H1 (cell line): ENCODE measurements around the gene SMYD3. TPM values are rescaled to one million over a fixed set of nuclear protein-coding genes. Genes with fewer than 3 reads are reported as not detected.

Source experiments
- CTCF ChIA-PET: fragments of 300-600 bp; sonication (Branson Sonifier 250); formaldehyde crosslinking; loops from one replicate; lab custom pipeline; 2021; ENCODE audit not compliant: partially characterized antibody; lab: Charles Lee
- POLR2A ChIA-PET: fragments of 300-600 bp; sonication (Branson Sonifier 250); formaldehyde crosslinking; loops from one replicate; lab custom pipeline; 2021; ENCODE audit warnings: inconsistent platforms; ENCODE audit not compliant: partially characterized antibody; lab: Charles Lee
- DNase-seq, 2 experiments: peaks; one replicate each; pipeline versions ENCODE4 v3.0.0 to v3.0.0-alpha.2; 2010 to 2022; ENCODE audit warnings: low spot score in 2 of 2, low read depth in 1 of 2, mixed read lengths in 1 of 2
- FAIRE-seq: peaks from 2 replicates; lab custom pipeline; 2011; peaks lifted over from hg19 to GRCh38; lab: Jason Lieb, UNC
- H2AFZ ChIP-seq: 2 replicates; pipeline ENCODE4 v1.8.1; 2012; ENCODE audit warnings: low read length, inconsistent platforms
- H2AK5ac ChIP-seq: 2 replicates; pipeline ENCODE4 v1.6.1; 2013; ENCODE audit warnings: low read depth, low read length
- H2BK120ac ChIP-seq: replicated peaks from 2 replicates; pipeline ENCODE3; 2013; ENCODE audit warnings: low read depth, low read length, inconsistent platforms
- H2BK12ac ChIP-seq: 2 replicates; pipeline ENCODE4 v1.6.1; 2013; ENCODE audit warnings: low read depth, low read length
- H2BK15ac ChIP-seq: 2 replicates; pipeline ENCODE4 v1.6.1; 2013; ENCODE audit warnings: low read length
- H2BK20ac ChIP-seq: 2 replicates; pipeline ENCODE4 v1.6.1; 2013; ENCODE audit warnings: low read length
- H2BK5ac ChIP-seq: 2 replicates; pipeline ENCODE4 v1.6.1; 2013; ENCODE audit warnings: low read depth, low read length
- H3K14ac ChIP-seq: 2 replicates; pipeline ENCODE4 v1.6.1; 2013; ENCODE audit warnings: inconsistent platforms; ENCODE audit not compliant: insufficient read length
- H3K18ac ChIP-seq: 2 replicates; pipeline ENCODE4 v1.6.1; 2013; ENCODE audit warnings: low read length; ENCODE audit errors: extremely low read depth
- H3K23ac ChIP-seq: 2 replicates; pipeline ENCODE4 v1.6.1; 2013; ENCODE audit warnings: inconsistent platforms; ENCODE audit not compliant: insufficient read length
- H3K23me2 ChIP-seq: 2 replicates; pipeline ENCODE4 v1.6.1; 2013; ENCODE audit warnings: low read depth, low read length
- H3K27ac ChIP-seq: 2 replicates; pipeline ENCODE4 v1.6.1; 2011; ENCODE audit warnings: low read depth, low read length, inconsistent platforms
- H3K27me3 ChIP-seq, 4 experiments: replicated peaks in 1 of 4; 1 replicate in 1 of 4; 2 replicates in 3 of 4; pipeline versions ENCODE4 v1.6.1 to v1.8.1; 2011 to 2013; ENCODE audit warnings: low read length in 3 of 4, mild to moderate bottlenecking in 3 of 4, inconsistent platforms in 2 of 4, mixed read lengths in 2 of 4, moderate library complexity in 1 of 4; ENCODE audit not compliant: control insufficient read depth in 3 of 4, insufficient read depth in 3 of 4; ENCODE audit errors: extremely low read depth in 1 of 4
- H3K36me3 ChIP-seq, 4 experiments: 2 replicates each; pipeline versions ENCODE4 v1.6.1 to v1.8.1; 2011 to 2013; ENCODE audit warnings: mild to moderate bottlenecking in 4 of 4, low read length in 3 of 4, moderate library complexity in 2 of 4, control low read depth in 1 of 4, inconsistent platforms in 1 of 4; ENCODE audit not compliant: insufficient read depth in 4 of 4, control insufficient read depth in 2 of 4
- H3K4ac ChIP-seq: replicated peaks from 2 replicates; pipeline ENCODE3; 2013; ENCODE audit warnings: low read length, low read depth, mixed read lengths, inconsistent platforms; ENCODE audit not compliant: insufficient read length
- H3K4me1 ChIP-seq, 4 experiments: replicated peaks in 1 of 4; 1 replicate in 1 of 4; 2 replicates in 3 of 4; pipeline versions ENCODE4 v1.6.1 to v1.8.1; 2011 to 2013; ENCODE audit warnings: low read length in 3 of 4, inconsistent platforms in 2 of 4, mixed read lengths in 1 of 4; ENCODE audit not compliant: insufficient read depth in 4 of 4, control insufficient read depth in 3 of 4
- H3K4me2 ChIP-seq, 2 experiments: 2 replicates each; pipeline versions ENCODE4 v1.6.1 to v1.8.1; 2011 to 2013; ENCODE audit warnings: low read depth in 2 of 2, low read length in 2 of 2, control low read depth in 1 of 2, inconsistent platforms in 1 of 2, mild to moderate bottlenecking in 1 of 2; ENCODE audit not compliant: insufficient read depth in 1 of 2
- H3K4me3 ChIP-seq, 4 experiments: fragments of 200-600, 300-600 bp in 1 of 4; sonication (generic), shearing (Covaris generic), sonication (Bioruptor Twin) in 1 of 4; 2 replicates each; pipeline versions ENCODE4 v1.5.1 to v1.8.1; 2011 to 2016; ENCODE audit warnings: low read length in 4 of 4, low read depth in 3 of 4, control low read depth in 2 of 4, inconsistent platforms in 2 of 4, mild to moderate bottlenecking in 2 of 4, mixed read lengths in 1 of 4, moderate library complexity in 1 of 4; ENCODE audit not compliant: insufficient read depth in 2 of 4; ENCODE audit errors: extremely low read depth in 1 of 4
- H3K56ac ChIP-seq: replicated peaks from 2 replicates; pipeline ENCODE3; 2013; ENCODE audit warnings: low read depth, mild to moderate bottlenecking, mixed read lengths, low read length, inconsistent platforms; ENCODE audit not compliant: insufficient read length
- H3K79me1 ChIP-seq: 2 replicates; pipeline ENCODE4 v1.6.1; 2013; ENCODE audit warnings: low read depth, low read length, control low read depth
- H3K79me2 ChIP-seq, 2 experiments: 2 replicates each; pipeline versions ENCODE4 v1.6.1 to v1.8.1; 2012 to 2013; ENCODE audit warnings: low read length in 2 of 2, mild to moderate bottlenecking in 2 of 2, inconsistent platforms in 1 of 2; ENCODE audit not compliant: insufficient read depth in 2 of 2, control insufficient read depth in 1 of 2
- H3K9ac ChIP-seq, 4 experiments: replicated peaks in 1 of 4; 1 replicate in 1 of 4; 2 replicates in 3 of 4; pipeline versions ENCODE4 v1.6.1 to v1.8.1; 2011 to 2013; ENCODE audit warnings: low read depth in 3 of 4, low read length in 3 of 4, control low read depth in 2 of 4, mild to moderate bottlenecking in 2 of 4, moderate library complexity in 2 of 4, inconsistent platforms in 1 of 4; ENCODE audit errors: extremely low read depth in 1 of 4
- H3K9me3 ChIP-seq, 2 experiments: 2 replicates each; pipeline versions ENCODE4 v1.6.1 to v1.8.1; 2012 to 2013; ENCODE audit warnings: mild to moderate bottlenecking in 2 of 2, moderate library complexity in 2 of 2, control low read depth in 1 of 2, inconsistent platforms in 1 of 2, low read depth in 1 of 2, low read length in 1 of 2, mixed read lengths in 1 of 2; ENCODE audit not compliant: insufficient read depth in 2 of 2
- H4K20me1 ChIP-seq, 2 experiments: replicated peaks in 1 of 2; 2 replicates each; pipeline versions ENCODE3 to v1.8.1; 2011 to 2013; ENCODE audit warnings: inconsistent platforms in 2 of 2, low read length in 2 of 2, mild to moderate bottlenecking in 1 of 2; ENCODE audit not compliant: insufficient read depth in 2 of 2, control insufficient read depth in 1 of 2
- H4K5ac ChIP-seq: 2 replicates; pipeline ENCODE4 v1.6.1; 2013; ENCODE audit warnings: low read length, low read depth, mixed read lengths, inconsistent platforms; ENCODE audit not compliant: insufficient read length
- H4K8ac ChIP-seq: 2 replicates; pipeline ENCODE4 v1.8.0; 2013; ENCODE audit warnings: mild to moderate bottlenecking, moderate library complexity, low read length, inconsistent platforms; ENCODE audit not compliant: insufficient read depth; ENCODE audit errors: extremely low read depth
- H4K91ac ChIP-seq: replicated peaks from 2 replicates; pipeline ENCODE3; 2013; ENCODE audit warnings: low read length, mixed read lengths, inconsistent platforms; ENCODE audit not compliant: insufficient read length
- BRCA1 ChIP-seq: IDR thresholded peaks from 2 replicates; pipeline ENCODE4 v1.6.1; 2012; ENCODE audit warnings: low read depth, low read length, improper control_type of control experiment
- CREB1 ChIP-seq: IDR thresholded peaks from 2 replicates; pipeline ENCODE4 v1.6.1; 2012; ENCODE audit warnings: inconsistent platforms
- KDM1A ChIP-seq: fragments of 200-600, 300-600 bp; sonication (generic); IDR thresholded peaks from 2 replicates; pipeline ENCODE4 v1.7.1; 2016; ENCODE audit warnings: mild to moderate bottlenecking, low read length, borderline replicate concordance
- KDM4A ChIP-seq: IDR thresholded peaks from one replicate; pipeline ENCODE4 v1.7.1; 2012; ENCODE audit warnings: low read depth, mild to moderate bottlenecking, moderate library complexity, low read length, inconsistent platforms; ENCODE audit not compliant: severe bottlenecking
- MAX ChIP-seq: IDR thresholded peaks from 2 replicates; pipeline ENCODE4 v1.6.1; 2012; ENCODE audit warnings: inconsistent platforms
- POU5F1 ChIP-seq: IDR thresholded peaks from 2 replicates; pipeline ENCODE4 v1.6.1; 2011; ENCODE audit warnings: low read depth, mild to moderate bottlenecking, low read length, moderate library complexity
- RAD21 ChIP-seq, 2 experiments: IDR thresholded peaks in 1 of 2; conservative IDR thresholded peaks in 1 of 2; 2 replicates each; pipeline ENCODE4 v1.6.1; 2011; ENCODE audit warnings: low read depth in 2 of 2, low read length in 2 of 2, improper control_type of control experiment in 1 of 2, inconsistent platforms in 1 of 2, mild to moderate bottlenecking in 1 of 2, moderate library complexity in 1 of 2
- RNF2 ChIP-seq: fragments of 200-900, 300-1000 bp; sonication (generic); IDR thresholded peaks from 2 replicates; pipeline ENCODE4 v1.7.1; 2016; ENCODE audit warnings: borderline replicate concordance, low read depth, mild to moderate bottlenecking, antibody characterized with exemption, low read length; ENCODE audit not compliant: poor library complexity, severe bottlenecking; ENCODE audit errors: missing control alignments
- SP4 ChIP-seq: IDR thresholded peaks from 2 replicates; pipeline ENCODE4 v1.6.1; 2012; ENCODE audit warnings: low read length, inconsistent platforms
- ZNF274 ChIP-seq: IDR thresholded peaks from 2 replicates; pipeline ENCODE4 v1.7.0; 2012; ENCODE audit warnings: low read length, borderline replicate concordance; ENCODE audit errors: extremely low read depth
- WGBS, 2 experiments: shearing (Covaris generic) in 1 of 2; methylation state at CpG; one replicate each; pipeline versions ENCODE4 v1.1.6 to v1.1.7; 2013 to 2015; ENCODE audit warnings: low lambda C conversion rate in 2 of 2, mixed read lengths in 2 of 2, inconsistent platforms in 1 of 2, low coverage in 1 of 2, missing lambda C conversion rate in 1 of 2; ENCODE audit not compliant: insufficient replicate concordance in 2 of 2, insufficient coverage in 1 of 2, insufficient read length in 1 of 2; ENCODE audit errors: extremely low coverage in 1 of 2, missing lambda C conversion rate in 1 of 2; 5-methylcytosine and 5-hydroxymethylcytosine counted together
- polyA plus RNA-seq, 7 experiments: library from polyadenylated mRNA; depleted of rRNA in 3 of 7; stranded (reverse) in 5 of 7; unstranded in 2 of 7; fragments of >200 nt in 5 of 7; fragments of 200-250 nt in 2 of 7; gene quantifications; 1 replicate in 5 of 7; 2 replicates in 1 of 7; 4 replicates in 1 of 7; pipeline versions ENCODE4 v1.2.1 to v1.2.3, GENCODE V29; 2011 to 2013; ENCODE audit warnings: missing spikeins in 2 of 7, mixed read lengths in 2 of 7
- total RNA-seq: library from RNA; stranded (reverse); fragmentation: NEBNext Ultra II Directional; extraction: Animal tissue kit (Norgen Biotek cat#: 25700); gene quantifications from 2 replicates; pipeline ENCODE4 v1.2.1, GENCODE V29; 2021

The SMYD3 gene
- total and polyA plus RNA-seq, 2 of the 8 experiments (the other 6 are each of a cell fraction or from before 2014, with no cell fraction given): 17.3 to 25.4 TPM

GRCh38 chr1:246199086-246199645 lies 307.9 kb downstream of the SMYD3 start:
- ChIA-PET CTCF (no interaction called here), POLR2A (no interaction called here)
- Histone ChIP-seq H3K4me1 (peaks cover 0 to 3% (median 0%) of the 10 kb centered on the region in 4 experiments; a peak in 1 of 7 replicates), H3K18ac (no peak overlapping the region), H4K20me1 (no peaks in the 10 kb centered on the region), H3K4ac (no peak overlapping the region), H3K27ac (no peak overlapping the region), H3K79me2 (no peaks in the 10 kb centered on the region), H3K56ac (no peak overlapping the region), H4K91ac (no peak overlapping the region), H3K4me2 (no peak overlapping the region), H2BK15ac (no peak overlapping the region), H3K23ac (no peak overlapping the region), H3K14ac (no peak overlapping the region), H3K9ac (no peak overlapping the region), H2AFZ (no peak overlapping the region), H2BK120ac (no peak overlapping the region), H4K8ac (no peak overlapping the region), H3K79me1 (no peaks in the 10 kb centered on the region), H3K4me3 (no peak overlapping the region), H4K5ac (no peak overlapping the region), H2BK20ac (no peak overlapping the region), H2BK5ac (no peak overlapping the region), H3K27me3 (no peaks in the 10 kb centered on the region), H3K23me2 (no peaks in the 10 kb centered on the region), H3K36me3 (no peaks in the 10 kb centered on the region), H3K9me3 (no peaks in the 10 kb centered on the region), H2BK12ac (no peak overlapping the region), H2AK5ac (no peak overlapping the region)
- 94% methylated on average over 4 of the region's 4 CpGs; no CpG with 5 or more reads in 1 of the 2 experiments for WGBS, 2 experiments
- FAIRE-seq (no peak), DNase-seq (no peak)
- no peak for TF ChIP-seq RAD21 (IDR thresholded peaks at IDR 0.05 in 1 of 2, conservative IDR thresholded peaks at IDR 0.05 in 1 of 2; ENCODE audit: low read depth in 2 of 2, low read length in 2 of 2)
- TF ChIP-seq MAX: no peak
- TF ChIP-seq KDM4A: no peak
- no peak for TF ChIP-seq BRCA1
- no peak for TF ChIP-seq RNF2
- no peak for TF ChIP-seq ZNF274
- TF ChIP-seq POU5F1: no peak
- no peak for TF ChIP-seq KDM1A
- TF ChIP-seq CREB1: no peak
- TF ChIP-seq SP4: no peak
